ENCODE measurements around the gene COX6B1. TPM values are rescaled to one million over a fixed set of nuclear protein-coding genes. Genes with fewer than 3 reads are reported as not detected.
A peak's percentile ranks its signal among the peaks of the same experiment; 100 is the strongest.

Gene COX6B1
- total RNA-seq, 1 experiment from 2014 or later, result 835 TPM

DNA sequence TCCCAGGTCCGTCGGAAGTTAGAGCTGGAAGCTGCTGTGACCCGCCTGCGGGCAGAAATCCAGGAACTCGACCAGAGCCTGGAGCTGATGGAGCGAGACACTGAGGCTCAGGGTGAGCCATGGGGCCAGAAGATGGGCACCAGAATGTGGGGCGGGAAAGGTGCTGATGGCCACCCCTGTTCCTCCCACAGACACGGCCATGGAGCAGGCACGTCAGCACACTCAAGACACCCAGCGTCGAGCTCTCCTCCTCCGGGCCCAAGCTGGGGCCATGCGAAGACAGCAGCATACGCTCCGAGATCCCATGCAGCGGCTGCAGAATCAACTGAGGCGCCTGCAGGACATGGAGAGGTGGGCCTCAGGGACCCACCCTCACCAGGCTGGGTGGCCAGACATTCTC lies 33.1 kb upstream of the COX6B1 start:
- Histone ChIP-seq H3K4me3 (ENCODE audit: low read depth in 2 of 2, low read length in 2 of 2) (no peak overlapping the region), H3K4me1 (ENCODE audit: control insufficient read depth, insufficient read depth, low read length) (no peaks in the 10 kb centered on the region), H3K27me3 (ENCODE audit: control insufficient read depth, insufficient read depth, low read length) (no peaks in the 10 kb centered on the region), H3K36me3 (ENCODE audit: control insufficient read depth, insufficient read depth, low read length) (no peaks in the 10 kb centered on the region), H3K27ac (ENCODE audit: low read length) (no peak overlapping the region), H3K9me3 (ENCODE audit: control insufficient read depth, insufficient read depth, low read depth, low read length) (no peaks in the 10 kb centered on the region)
- intact Hi-C loops (cut with micrococcal nuclease; ENCODE audit: unreplicated experiment) (no loop called here), in situ Hi-C loops (cut with HindIII; ENCODE audit: low pct_unique_long_range_greater_than_20kb, low sequenced_read_pairs) (no loop called here)
- CTCF ChIA-PET, result no interaction called here
- POLR2A ChIA-PET, result no interaction called here
- no TSS peak for BruUV-seq (replicated peaks)
- TF ChIP-seq CTCF (IDR thresholded peaks at IDR 0.05), result no peak
- no peak for TF ChIP-seq POLR2AphosphoS5 (IDR thresholded peaks at IDR 0.05; ENCODE audit: low read depth, low read length)
- TF ChIP-seq SIN3A (IDR thresholded peaks at IDR 0.05; ENCODE audit: borderline replicate concordance, insufficient read depth, low read depth, low read length), result no peak
- no peak for TF ChIP-seq TCF7L2 (IDR thresholded peaks at IDR 0.05; ENCODE audit: low read depth, low read length)
- TF ChIP-seq REST (IDR thresholded peaks at IDR 0.05; ENCODE audit: insufficient read depth in 1 of 2, low read depth in 2 of 2, low read length in 1 of 2), result no peak
- DNase-seq (ENCODE audit: low read depth, low spot score), result no peak
- no peak for ATAC-seq

DNA sequence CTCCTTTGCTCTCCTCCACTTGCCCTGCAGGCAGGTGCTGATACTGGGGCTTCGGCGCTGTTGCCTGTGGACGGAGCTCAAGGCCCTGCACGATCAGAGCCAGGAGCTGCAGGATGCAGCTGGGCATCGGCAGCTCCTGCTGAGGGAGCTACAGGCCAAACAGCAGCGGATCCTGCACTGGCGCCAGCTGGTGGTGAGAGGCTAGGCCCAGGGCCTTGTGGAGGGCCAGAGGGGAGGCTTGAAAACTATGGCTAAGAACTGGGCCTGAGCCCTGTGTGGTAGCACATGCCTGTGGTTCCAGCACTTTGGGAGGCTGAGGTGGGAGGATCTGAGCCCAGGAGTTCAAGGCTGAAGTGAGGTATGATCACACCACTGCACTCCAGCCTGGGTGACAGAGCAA lies 29.3 kb upstream of the COX6B1 start:
- Histone ChIP-seq H3K4me1 (ENCODE audit: control insufficient read depth, insufficient read depth, low read length) (no peaks in the 10 kb centered on the region), H3K9me3 (ENCODE audit: control insufficient read depth, insufficient read depth, low read depth, low read length) (no peaks in the 10 kb centered on the region), H3K36me3 (ENCODE audit: control insufficient read depth, insufficient read depth, low read length) (no peaks in the 10 kb centered on the region), H3K4me3 (ENCODE audit: low read depth in 2 of 2, low read length in 2 of 2) (no peak overlapping the region), H3K27ac (ENCODE audit: low read length) (no peak overlapping the region), H3K27me3 (ENCODE audit: control insufficient read depth, insufficient read depth, low read length) (no peaks in the 10 kb centered on the region)
- peak; percentile 77 for ATAC-seq
- TF ChIP-seq SIN3A (IDR thresholded peaks at IDR 0.05; ENCODE audit: borderline replicate concordance, insufficient read depth, low read depth, low read length), result no peak
- no peak for TF ChIP-seq REST (IDR thresholded peaks at IDR 0.05; ENCODE audit: insufficient read depth in 1 of 2, low read depth in 2 of 2, low read length in 1 of 2)
- TF ChIP-seq TCF7L2 (IDR thresholded peaks at IDR 0.05; ENCODE audit: low read depth, low read length), result no peak
- no peak for TF ChIP-seq CTCF (IDR thresholded peaks at IDR 0.05)
- TF ChIP-seq POLR2AphosphoS5 (IDR thresholded peaks at IDR 0.05; ENCODE audit: low read depth, low read length), result no peak
- BruUV-seq (replicated peaks), result no TSS peak
- DNase-seq (ENCODE audit: low read depth, low spot score), result no peak
- CTCF ChIA-PET, result no interaction called here
- POLR2A ChIA-PET, result no interaction called here
- in situ Hi-C loops (cut with HindIII; ENCODE audit: low pct_unique_long_range_greater_than_20kb, low sequenced_read_pairs) (no loop called here), intact Hi-C loops (cut with micrococcal nuclease; ENCODE audit: unreplicated experiment) (no loop called here)

Measured in Panc1 (cell line).